ENCODE measurements around the gene HMX1. TPM values are rescaled to one million over a fixed set of nuclear protein-coding genes. Genes with fewer than 3 reads are reported as not detected.

Gene HMX1
- total RNA-seq, 2 donors from 2014 or later: not detected

- ATAC-seq (replicated peaks in 1 of 2): no peak
- Mint-ChIP-seq H3K9me3 (peaks cover 0 to 9% of the 10 kb centered on the region in 2 donors), H3K36me3 (ENCODE audit: insufficient read depth in 2 of 2) (peaks cover 0 to 2% of the 10 kb centered on the region in 2 donors), H3K4me1 (ENCODE audit: low read depth) (no peaks in the 10 kb centered on the region), H3K27ac (no peak overlapping the region), H3K4me3 (no peak overlapping the region), H3K27me3 (ENCODE audit: low read depth) (no peaks in the 10 kb centered on the region)
- DNase-seq: no peak
Observed at GRCh38 chr4:8905773-8906667, 34.4 kb upstream of the HMX1 start.

DNA sequence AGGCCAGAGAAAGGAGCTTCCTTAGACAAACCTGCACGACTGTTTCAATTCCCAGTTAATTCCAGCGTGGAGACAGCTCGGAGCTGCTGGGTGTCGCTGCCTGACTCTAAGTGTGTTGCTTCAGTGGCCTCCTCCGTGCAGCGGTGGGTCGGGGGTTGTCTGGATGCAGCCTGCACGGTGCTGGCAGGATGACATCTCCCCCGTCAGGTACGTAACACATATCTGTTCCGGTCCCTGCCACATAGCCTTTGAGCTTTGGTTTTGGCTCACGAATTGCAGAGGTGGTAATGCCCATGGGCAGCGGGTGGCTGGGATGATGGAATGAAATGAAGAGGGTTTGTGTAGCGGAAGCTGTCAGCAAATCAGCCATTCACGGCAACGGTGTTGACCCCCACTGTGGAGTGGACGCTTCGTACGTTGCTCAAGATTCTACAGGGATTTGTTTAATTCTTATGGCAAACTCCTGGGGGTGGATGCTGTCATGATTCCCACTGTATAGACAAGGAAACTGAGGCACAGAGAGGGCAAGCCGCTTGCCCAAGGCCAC, 33.7 kb upstream of the HMX1 start:
- ATAC-seq (replicated peaks in 1 of 2) (no peak), DNase-seq (no peak)

DNA sequence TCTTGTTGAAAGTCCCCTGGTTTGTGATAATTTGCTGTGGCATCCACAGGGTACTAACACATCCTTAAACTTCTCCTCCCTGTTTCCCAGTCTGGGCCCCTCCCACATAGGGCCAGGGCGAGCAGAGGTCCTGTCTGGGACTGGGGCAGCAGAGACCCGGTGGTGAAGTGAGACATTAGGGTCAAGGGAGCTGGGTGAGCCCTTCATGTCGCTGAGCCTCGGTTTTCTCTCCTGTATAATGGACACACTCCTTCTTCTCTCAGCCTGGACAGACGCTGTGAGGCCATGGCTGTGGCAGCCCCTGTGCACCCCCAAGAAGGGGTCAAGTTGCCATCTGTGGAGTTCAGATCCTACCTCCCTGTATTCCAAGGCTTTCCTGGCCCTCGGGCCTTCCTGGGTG, 33.0 kb upstream of the HMX1 start:
- Mint-ChIP-seq H3K4me1 (ENCODE audit: low read depth) (no peaks in the 10 kb centered on the region), H3K9me3 (peaks cover 0 to 9% of the 10 kb centered on the region in 2 donors), H3K4me3 (no peak overlapping the region), H3K27me3 (ENCODE audit: low read depth) (no peaks in the 10 kb centered on the region), H3K36me3 (ENCODE audit: insufficient read depth in 2 of 2) (peaks cover 0 to 2% of the 10 kb centered on the region in 2 donors), H3K27ac (no peak overlapping the region)
- no peak for ATAC-seq (replicated peaks in 1 of 2)
- no peak for DNase-seq

More for the DNA sequence above, 33.7 kb upstream of the HMX1 start:
- no peaks in the 10 kb centered on the region for H3K4me1 Mint-ChIP-seq (ENCODE audit: low read depth)
- no peaks in the 10 kb centered on the region for H3K27me3 Mint-ChIP-seq (ENCODE audit: low read depth)
- peaks cover 0 to 2% of the 10 kb centered on the region in 2 donors for H3K36me3 Mint-ChIP-seq (ENCODE audit: insufficient read depth in 2 of 2)
- no peak overlapping the region for H3K27ac Mint-ChIP-seq
- H3K4me3 Mint-ChIP-seq: no peak overlapping the region
- peaks cover 0 to 9% of the 10 kb centered on the region in 2 donors for H3K9me3 Mint-ChIP-seq

DNA sequence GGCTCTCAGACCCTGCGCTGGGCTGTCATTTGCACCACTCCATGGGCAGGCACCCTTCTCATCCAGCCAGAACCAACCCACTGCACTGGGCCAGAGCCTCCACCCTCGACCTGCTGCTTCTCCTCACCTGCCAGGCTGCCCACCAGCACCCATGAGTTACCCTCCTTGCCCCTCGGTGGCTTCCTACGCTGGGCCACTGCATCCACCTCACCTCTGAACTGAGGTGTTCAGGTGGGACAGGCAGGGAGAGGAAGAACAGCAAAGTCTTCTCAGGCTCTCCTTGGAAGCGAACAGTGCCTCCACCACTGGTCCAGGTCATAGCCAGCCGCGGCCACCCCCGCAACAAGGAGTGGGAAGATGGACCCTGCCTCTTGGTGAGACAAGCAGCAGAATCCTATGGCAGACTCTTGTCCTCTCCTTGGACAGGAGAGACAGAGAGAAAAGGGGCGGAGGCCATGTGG, 32.4 kb upstream of the HMX1 start:
- no peak for ATAC-seq (replicated peaks in 1 of 2)
- peaks cover 0 to 9% of the 10 kb centered on the region in 2 donors for H3K9me3 Mint-ChIP-seq
- no peak overlapping the region for H3K4me3 Mint-ChIP-seq
- DNase-seq: no peak
- no peaks in the 10 kb centered on the region for H3K27me3 Mint-ChIP-seq (ENCODE audit: low read depth)
- peaks cover 0 to 2% of the 10 kb centered on the region in 2 donors for H3K36me3 Mint-ChIP-seq (ENCODE audit: insufficient read depth in 2 of 2)
- H3K27ac Mint-ChIP-seq: no peak overlapping the region
- no peaks in the 10 kb centered on the region for H3K4me1 Mint-ChIP-seq (ENCODE audit: low read depth)

DNA sequence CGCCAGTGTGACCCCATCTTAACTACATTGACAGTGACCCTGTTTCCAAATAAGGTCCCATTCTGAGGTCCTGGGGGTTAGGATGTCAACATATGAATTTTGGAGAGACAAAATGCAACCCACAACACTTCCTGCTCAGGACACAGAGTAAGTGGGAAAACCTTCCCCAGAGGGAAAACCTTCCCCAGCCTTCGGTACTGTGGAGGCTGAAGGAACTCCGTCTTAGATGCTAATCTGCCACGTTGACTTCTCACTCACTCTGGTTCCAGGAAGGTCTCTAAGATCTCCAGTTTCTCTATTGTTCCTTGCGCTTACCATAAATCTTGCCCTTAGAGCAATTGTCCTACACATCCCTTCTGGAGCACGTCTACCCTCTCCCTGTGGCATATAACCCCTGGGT, 29.7 kb upstream of the HMX1 start:
- Mint-ChIP-seq H3K4me3 (no peak overlapping the region), H3K27me3 (ENCODE audit: low read depth) (no peaks in the 10 kb centered on the region), H3K9me3 (peaks cover 0 to 9% of the 10 kb centered on the region in 2 donors), H3K36me3 (ENCODE audit: insufficient read depth in 2 of 2) (peaks cover 0 to 2% of the 10 kb centered on the region in 2 donors), H3K4me1 (ENCODE audit: low read depth) (no peaks in the 10 kb centered on the region), H3K27ac (no peak overlapping the region)
- DNase-seq: no peak
- ATAC-seq (replicated peaks in 1 of 2): no peak

DNA sequence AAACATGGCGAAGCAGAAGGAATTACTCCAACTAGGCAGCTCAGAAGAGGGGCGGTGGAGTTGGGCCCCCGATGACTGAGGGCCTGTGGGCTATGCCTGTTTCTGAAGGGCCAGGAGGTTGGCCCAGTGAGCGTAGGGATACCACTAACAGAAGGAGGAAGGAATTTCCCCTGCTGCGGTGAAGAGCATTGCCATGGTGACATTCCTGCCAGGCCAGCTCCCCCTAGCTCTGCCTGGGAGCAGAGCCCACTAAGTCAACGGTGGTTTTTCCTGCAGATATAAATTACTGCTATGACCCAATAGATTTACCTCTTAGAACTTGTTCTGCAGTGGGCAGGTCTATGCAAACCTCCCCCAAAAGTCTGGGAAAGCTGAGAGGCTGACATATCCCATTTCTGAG, 28.9 kb upstream of the HMX1 start:
- H3K27ac Mint-ChIP-seq: no peak overlapping the region
- no peaks in the 10 kb centered on the region for H3K4me1 Mint-ChIP-seq (ENCODE audit: low read depth)
- peaks cover 0 to 2% of the 10 kb centered on the region in 2 donors for H3K36me3 Mint-ChIP-seq (ENCODE audit: insufficient read depth in 2 of 2)
- DNase-seq (no peak), ATAC-seq (replicated peaks in 1 of 2) (no peak)
- H3K27me3 Mint-ChIP-seq (ENCODE audit: low read depth): no peaks in the 10 kb centered on the region
- no peak overlapping the region for H3K4me3 Mint-ChIP-seq
- H3K9me3 Mint-ChIP-seq: peaks cover 0 to 9% of the 10 kb centered on the region in 2 donors

DNA sequence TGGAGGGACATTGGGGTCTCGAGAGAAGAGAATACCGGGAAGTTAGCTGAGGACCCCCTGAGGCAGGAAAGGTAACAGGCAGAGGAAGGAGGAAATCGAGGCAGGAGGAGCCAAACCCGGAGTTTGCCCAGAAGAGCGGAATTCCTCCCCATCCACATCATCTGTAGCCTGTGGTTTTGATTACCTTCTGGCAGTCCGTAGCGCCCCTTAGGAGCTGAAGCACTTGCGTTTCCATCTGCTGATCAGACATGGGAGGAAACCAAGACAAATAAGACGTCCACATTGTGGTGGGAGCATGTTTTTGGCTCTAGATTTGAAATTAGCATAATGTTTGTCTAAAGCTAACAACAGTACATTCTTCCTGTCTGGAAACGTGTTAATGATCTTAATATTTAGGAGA, 26.8 kb upstream of the HMX1 start:
- DNase-seq (no peak), ATAC-seq (replicated peaks in 1 of 2) (no peak)
- Mint-ChIP-seq H3K9me3 (peaks cover 0 to 9% of the 10 kb centered on the region in 2 donors), H3K4me1 (ENCODE audit: low read depth) (no peaks in the 10 kb centered on the region), H3K36me3 (ENCODE audit: insufficient read depth in 2 of 2) (peaks cover 0 to 2% of the 10 kb centered on the region in 2 donors), H3K27ac (no peak overlapping the region), H3K4me3 (no peak overlapping the region), H3K27me3 (ENCODE audit: low read depth) (peaks cover 9% of the 10 kb centered on the region)

GRCh38 chr4:8897251-8898167, 25.9 kb upstream of the HMX1 start:
- no peak overlapping the region for H3K4me3 Mint-ChIP-seq
- no peak overlapping the region for H3K27ac Mint-ChIP-seq
- H3K36me3 Mint-ChIP-seq (ENCODE audit: insufficient read depth in 2 of 2): peaks cover 0 to 2% of the 10 kb centered on the region in 2 donors
- DNase-seq (no peak), ATAC-seq (replicated peaks in 1 of 2) (no peak)
- H3K4me1 Mint-ChIP-seq (ENCODE audit: low read depth): no peaks in the 10 kb centered on the region
- H3K9me3 Mint-ChIP-seq: peaks cover 0 to 9% of the 10 kb centered on the region in 2 donors
- peaks cover 9% of the 10 kb centered on the region for H3K27me3 Mint-ChIP-seq (ENCODE audit: low read depth)

GRCh38 chr4:8896506-8896905, 24.9 kb upstream of the HMX1 start:
- H3K9me3 Mint-ChIP-seq: peaks cover 0 to 4% of the 10 kb centered on the region in 2 donors
- DNase-seq: no peak
- H3K27ac Mint-ChIP-seq: no peak overlapping the region
- peaks cover 11% of the 10 kb centered on the region for H3K27me3 Mint-ChIP-seq (ENCODE audit: low read depth)
- H3K36me3 Mint-ChIP-seq (ENCODE audit: insufficient read depth in 2 of 2): peaks cover 0 to 1% of the 10 kb centered on the region in 2 donors
- H3K4me1 Mint-ChIP-seq (ENCODE audit: low read depth): peaks cover under 1% of the 10 kb centered on the region
- no peak overlapping the region for H3K4me3 Mint-ChIP-seq
- no peak for ATAC-seq (replicated peaks in 1 of 2)

- Mint-ChIP-seq H3K4me1 (ENCODE audit: low read depth) (peaks cover 5% of the 10 kb centered on the region), H3K9me3 (peaks cover 0 to under 1% of the 10 kb centered on the region in 2 donors), H3K27me3 (ENCODE audit: low read depth) (peaks cover 15% of the 10 kb centered on the region), H3K36me3 (ENCODE audit: insufficient read depth in 2 of 2) (no peaks in the 10 kb centered on the region), H3K4me3 (no peak overlapping the region), H3K27ac (no peak overlapping the region)
- no peak for ATAC-seq (replicated peaks in 1 of 2)
- DNase-seq: no peak
Observed at GRCh38 chr4:8896071-8896470, 24.4 kb upstream of the HMX1 start.

- Mint-ChIP-seq H3K4me3 (no peak overlapping the region), H3K27me3 (ENCODE audit: low read depth) (peaks cover 23% of the 10 kb centered on the region), H3K36me3 (ENCODE audit: insufficient read depth in 2 of 2) (no peaks in the 10 kb centered on the region), H3K27ac (no peak overlapping the region), H3K4me1 (ENCODE audit: low read depth) (peaks cover 5% of the 10 kb centered on the region), H3K9me3 (no peaks in the 10 kb centered on the region)
- ATAC-seq (replicated peaks in 1 of 2) (no peak), DNase-seq (no peak)
Observed at GRCh38 chr4:8895295-8895694, 23.7 kb upstream of the HMX1 start.

GRCh38 chr4:8894424-8894816, 22.8 kb upstream of the HMX1 start:
- Mint-ChIP-seq H3K4me3 (no peak overlapping the region), H3K9me3 (no peaks in the 10 kb centered on the region), H3K27me3 (ENCODE audit: low read depth) (peaks cover 28% of the 10 kb centered on the region), H3K27ac (no peak overlapping the region), H3K4me1 (ENCODE audit: low read depth) (peaks cover 5% of the 10 kb centered on the region), H3K36me3 (ENCODE audit: insufficient read depth in 2 of 2) (no peaks in the 10 kb centered on the region)
- ATAC-seq (replicated peaks in 1 of 2) (no peak), DNase-seq (no peak)
